ENCODE measurements around the gene OSBPL9. TPM values are rescaled to one million over a fixed set of nuclear protein-coding genes. Genes with fewer than 3 reads are reported as not detected.
A peak's percentile ranks its signal among the peaks of the same experiment; 100 is the strongest.

OSBPL9 gene
- total RNA-seq, 2 experiments from 2014 or later: 52.5 to 55.9 TPM

DNA sequence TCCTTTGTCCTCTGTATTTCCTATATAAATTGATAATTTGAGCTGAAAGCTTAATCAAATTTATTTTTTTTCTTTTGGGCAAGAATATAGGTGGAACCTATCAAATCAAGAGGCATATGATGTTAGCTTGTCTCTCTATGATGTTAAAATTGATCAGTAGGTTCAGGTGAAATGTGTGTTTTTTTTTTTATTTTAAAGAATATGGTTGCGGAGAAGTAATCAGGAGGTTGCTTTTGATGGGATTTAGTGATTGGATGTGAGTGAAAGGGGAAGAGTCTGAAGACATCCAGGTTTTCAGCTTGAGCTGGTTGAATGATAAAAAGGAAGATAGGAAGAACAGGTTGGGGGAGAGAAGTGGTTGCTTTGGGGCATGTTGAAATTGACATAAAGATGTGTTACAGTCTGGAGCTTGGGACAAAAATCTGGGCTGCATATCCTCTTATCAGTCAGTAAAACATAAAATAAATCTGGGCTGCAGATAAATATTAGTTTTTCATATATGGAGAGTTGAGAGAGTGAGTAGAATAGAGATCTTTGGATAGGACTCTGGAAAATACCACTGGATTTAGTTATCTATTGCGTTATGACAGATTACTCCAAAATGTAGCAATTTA lies 5.1 kb downstream of the OSBPL9 start:
- no peak for DNase-seq
- peaks cover 31% of the 10 kb centered on the region for H3K4me1 Mint-ChIP-seq
- H3K36me3 Mint-ChIP-seq: no peaks in the 10 kb centered on the region
- no peaks in the 10 kb centered on the region for H3K9me3 Mint-ChIP-seq
- H3K4me3 Mint-ChIP-seq: no peak overlapping the region
- no peaks in the 10 kb centered on the region for H3K27me3 Mint-ChIP-seq
- no peak overlapping the region for H3K27ac Mint-ChIP-seq

DNA sequence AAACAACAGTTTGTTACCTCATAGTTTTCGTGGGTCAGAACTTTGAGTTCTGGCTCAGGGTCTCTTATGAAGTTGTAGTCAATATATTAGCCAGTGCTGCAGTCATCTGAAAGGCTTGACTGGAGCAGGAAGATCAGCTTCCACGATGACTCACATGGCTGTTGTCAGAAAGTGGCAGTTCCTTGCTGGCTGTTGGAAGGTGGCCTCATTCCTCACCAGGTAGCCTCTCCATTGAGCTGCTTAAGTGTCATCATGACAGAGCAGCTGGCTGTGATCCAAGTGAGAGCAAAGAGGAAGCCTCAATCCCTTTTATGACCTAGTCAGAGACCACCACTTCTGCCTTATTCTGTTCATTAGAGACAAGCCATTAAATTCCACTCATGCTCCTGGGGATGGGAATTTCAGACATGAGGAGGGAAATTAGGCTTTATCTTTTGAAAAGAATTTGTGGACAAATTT lies 5.6 kb downstream of the OSBPL9 start:
- H3K4me1 Mint-ChIP-seq: peaks cover 31% of the 10 kb centered on the region
- no peak overlapping the region for H3K4me3 Mint-ChIP-seq
- H3K36me3 Mint-ChIP-seq: no peaks in the 10 kb centered on the region
- H3K9me3 Mint-ChIP-seq: no peaks in the 10 kb centered on the region
- DNase-seq: peak; percentile 9
- H3K27me3 Mint-ChIP-seq: no peaks in the 10 kb centered on the region
- no peak overlapping the region for H3K27ac Mint-ChIP-seq

DNA sequence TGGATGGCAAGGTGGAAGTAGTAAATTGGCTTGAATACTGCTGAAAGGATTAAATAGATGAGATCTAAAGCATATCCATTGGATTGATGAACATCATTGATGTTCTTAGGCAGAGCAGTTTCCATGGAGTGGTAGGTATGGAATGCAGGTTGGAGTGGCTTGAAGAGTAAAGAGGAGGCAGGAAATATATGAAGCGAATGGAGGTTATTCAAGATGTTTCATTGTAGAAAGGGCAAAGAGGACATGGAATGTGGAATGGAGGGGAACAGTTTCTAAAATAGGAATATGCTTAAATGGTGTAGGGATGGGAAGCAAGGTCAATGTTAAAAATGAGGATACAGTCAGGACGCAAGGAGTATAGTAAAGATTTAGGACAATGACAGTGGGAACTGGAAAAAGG lies 6.1 kb downstream of the OSBPL9 start:
- Mint-ChIP-seq H3K36me3 (no peaks in the 10 kb centered on the region), H3K27me3 (no peaks in the 10 kb centered on the region), H3K27ac (no peak overlapping the region), H3K4me1 (peaks cover 29% of the 10 kb centered on the region), H3K9me3 (no peaks in the 10 kb centered on the region), H3K4me3 (no peak overlapping the region)
- DNase-seq: no peak

DNA sequence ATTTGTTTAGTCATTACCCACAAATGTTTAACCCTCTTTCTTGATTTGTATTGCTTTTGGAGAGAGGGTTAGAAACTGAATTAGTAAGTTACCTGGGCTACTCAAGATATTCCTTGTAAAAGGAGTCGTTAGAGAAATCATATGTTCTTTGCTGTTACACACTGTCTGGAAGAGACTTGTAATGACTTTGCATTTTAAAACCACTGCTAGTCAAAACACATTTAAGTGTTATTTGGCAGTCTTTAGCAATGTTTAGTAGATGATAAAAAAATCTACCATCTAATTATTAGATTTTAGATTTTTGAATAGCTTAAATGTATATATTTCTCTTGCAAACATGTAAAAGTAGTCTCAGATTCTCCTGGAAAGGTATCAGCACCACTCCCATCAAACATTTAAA lies 6.6 kb downstream of the OSBPL9 start:
- no peaks in the 10 kb centered on the region for H3K27me3 Mint-ChIP-seq
- H3K9me3 Mint-ChIP-seq: no peaks in the 10 kb centered on the region
- H3K4me1 Mint-ChIP-seq: peaks cover 26% of the 10 kb centered on the region
- H3K4me3 Mint-ChIP-seq: no peak overlapping the region
- no peaks in the 10 kb centered on the region for H3K36me3 Mint-ChIP-seq
- H3K27ac Mint-ChIP-seq: no peak overlapping the region
- DNase-seq: no peak

DNA sequence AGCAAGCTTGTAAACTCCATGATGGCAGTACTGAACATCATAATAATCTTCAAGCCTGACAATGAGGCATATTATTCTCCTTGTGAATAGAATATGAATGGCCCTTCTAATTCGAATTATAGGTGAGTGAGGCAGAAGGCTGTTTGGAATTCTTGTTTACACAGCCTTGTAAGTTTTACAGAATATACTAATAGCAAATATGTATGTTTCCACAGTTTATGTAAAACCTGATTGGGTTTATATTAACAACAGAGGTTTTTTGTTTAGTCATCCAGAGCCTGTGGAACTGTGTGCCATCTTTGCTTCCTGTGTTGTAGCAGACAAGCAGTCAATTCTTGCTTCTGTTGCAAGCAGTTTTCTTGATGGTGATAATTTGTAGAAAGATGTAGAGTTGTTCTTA lies 8.0 kb downstream of the OSBPL9 start:
- Mint-ChIP-seq H3K4me3 (no peak overlapping the region), H3K9me3 (no peaks in the 10 kb centered on the region), H3K27ac (no peak overlapping the region), H3K36me3 (no peaks in the 10 kb centered on the region), H3K27me3 (no peaks in the 10 kb centered on the region), H3K4me1 (peaks cover 25% of the 10 kb centered on the region)
- no peak for DNase-seq

DNA sequence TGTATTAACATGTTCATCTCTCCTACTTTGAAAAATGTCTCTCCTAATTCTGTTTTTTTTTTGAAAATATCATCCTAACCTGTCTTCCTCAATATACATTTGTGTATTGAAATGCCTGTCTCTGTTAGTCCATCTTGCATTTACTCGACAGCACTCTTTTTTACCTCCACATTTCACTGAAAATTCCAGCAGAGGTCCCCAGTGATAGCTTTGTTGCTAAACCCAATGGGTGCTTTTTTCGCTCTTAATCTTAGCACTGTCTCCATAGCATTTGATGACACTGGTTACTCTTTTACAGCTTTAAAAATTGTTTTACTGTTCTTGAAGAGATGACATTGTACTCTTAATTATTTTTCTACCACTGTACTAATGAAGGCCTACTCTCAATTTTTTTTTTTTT lies 10.8 kb downstream of the OSBPL9 start:
- DNase-seq: no peak
- Mint-ChIP-seq H3K27me3 (no peaks in the 10 kb centered on the region), H3K36me3 (no peaks in the 10 kb centered on the region), H3K27ac (no peak overlapping the region), H3K4me1 (peaks cover 23% of the 10 kb centered on the region), H3K9me3 (no peaks in the 10 kb centered on the region), H3K4me3 (no peak overlapping the region)

DNA sequence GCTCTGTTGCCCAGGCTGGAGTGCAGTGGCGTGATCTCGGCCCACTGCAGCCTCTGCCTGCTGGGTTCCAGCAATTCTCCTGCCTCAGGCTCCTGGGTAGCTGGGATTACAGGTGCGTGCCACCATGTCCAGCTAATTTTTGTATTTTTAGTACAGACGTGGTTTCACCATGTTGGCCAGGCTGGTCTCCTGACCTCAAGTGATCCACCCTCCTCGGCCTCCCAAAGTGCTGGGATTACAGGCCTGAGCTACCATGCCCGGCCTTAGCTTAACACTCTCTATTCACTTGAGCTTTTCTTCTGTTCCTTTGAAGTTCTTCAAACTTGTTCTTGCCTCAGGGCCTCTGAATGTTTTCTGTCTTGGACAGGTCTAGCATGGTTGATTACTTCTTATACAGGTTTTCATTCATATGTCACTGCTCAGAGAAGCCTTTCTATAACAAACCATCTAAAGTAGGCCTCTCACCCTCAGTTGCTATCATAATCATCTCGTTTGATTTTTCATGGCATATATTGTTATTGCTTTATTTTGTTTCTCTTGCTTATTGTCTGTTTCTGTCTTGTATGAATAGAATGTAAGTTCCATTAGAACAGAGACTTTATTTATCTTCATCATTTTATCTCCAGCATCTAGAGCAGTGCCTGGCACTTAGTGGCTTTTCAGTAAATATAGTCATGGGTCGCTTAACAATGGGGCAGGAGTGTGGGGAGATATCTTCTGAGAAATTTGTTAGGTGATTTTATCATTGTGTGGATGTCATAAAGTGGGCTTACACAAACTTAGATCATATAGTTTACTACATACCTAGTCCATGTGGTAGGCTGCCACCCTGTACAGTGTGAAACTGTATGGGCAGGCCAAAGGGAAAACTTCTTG lies 12.1 kb downstream of the OSBPL9 start:
- H3K9me3 Mint-ChIP-seq: no peaks in the 10 kb centered on the region
- no peak overlapping the region for H3K4me3 Mint-ChIP-seq
- H3K27me3 Mint-ChIP-seq: no peaks in the 10 kb centered on the region
- DNase-seq: no peak
- no peaks in the 10 kb centered on the region for H3K36me3 Mint-ChIP-seq
- H3K4me1 Mint-ChIP-seq: peaks cover 20% of the 10 kb centered on the region
- no peak overlapping the region for H3K27ac Mint-ChIP-seq

DNA sequence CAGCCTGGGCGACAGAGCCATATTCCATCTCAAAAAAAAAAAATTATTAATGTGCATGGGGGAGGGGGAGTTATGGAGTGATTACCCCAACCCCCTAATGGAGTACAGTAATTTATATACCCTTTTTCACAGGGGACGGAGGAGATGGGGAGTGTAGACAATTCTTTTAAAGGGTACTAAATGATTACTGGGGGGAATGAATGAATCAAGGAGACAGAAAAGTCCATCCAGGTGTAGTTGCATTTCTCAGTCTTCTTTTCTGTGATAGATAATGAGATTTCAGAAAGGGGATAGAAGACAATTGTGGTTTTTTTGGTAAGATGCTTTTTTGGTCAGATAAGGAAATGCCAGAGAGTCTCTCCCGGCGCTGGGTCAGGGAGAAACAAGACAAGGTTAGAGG lies 13.0 kb downstream of the OSBPL9 start:
- H3K27me3 Mint-ChIP-seq: no peaks in the 10 kb centered on the region
- peaks cover 4% of the 10 kb centered on the region for H3K36me3 Mint-ChIP-seq
- no peaks in the 10 kb centered on the region for H3K9me3 Mint-ChIP-seq
- no peak overlapping the region for H3K27ac Mint-ChIP-seq
- no peak overlapping the region for H3K4me3 Mint-ChIP-seq
- DNase-seq: no peak
- peaks cover 24% of the 10 kb centered on the region for H3K4me1 Mint-ChIP-seq

DNA sequence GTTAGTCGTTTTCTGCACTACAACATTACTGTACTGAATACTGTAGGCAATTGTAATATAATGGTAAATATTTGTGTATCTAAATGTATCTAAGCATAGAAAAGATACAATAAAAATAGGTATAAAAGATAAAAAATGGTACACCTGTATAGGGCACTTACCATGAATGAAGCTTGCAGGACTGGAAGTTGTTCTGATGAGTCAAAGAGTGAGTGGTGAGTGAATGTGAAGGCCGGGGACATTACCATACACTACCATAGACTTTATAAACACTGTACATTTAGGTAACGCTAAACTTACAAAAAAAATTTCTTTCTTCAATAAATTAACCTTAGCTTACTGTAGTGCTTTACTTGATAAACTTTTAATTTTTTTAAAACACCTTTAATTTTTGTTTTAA lies 13.5 kb downstream of the OSBPL9 start:
- Mint-ChIP-seq H3K27ac (no peak overlapping the region), H3K36me3 (peaks cover 4% of the 10 kb centered on the region), H3K4me1 (peaks cover 24% of the 10 kb centered on the region), H3K9me3 (no peaks in the 10 kb centered on the region), H3K27me3 (no peaks in the 10 kb centered on the region), H3K4me3 (no peak overlapping the region)
- no peak for DNase-seq

DNA sequence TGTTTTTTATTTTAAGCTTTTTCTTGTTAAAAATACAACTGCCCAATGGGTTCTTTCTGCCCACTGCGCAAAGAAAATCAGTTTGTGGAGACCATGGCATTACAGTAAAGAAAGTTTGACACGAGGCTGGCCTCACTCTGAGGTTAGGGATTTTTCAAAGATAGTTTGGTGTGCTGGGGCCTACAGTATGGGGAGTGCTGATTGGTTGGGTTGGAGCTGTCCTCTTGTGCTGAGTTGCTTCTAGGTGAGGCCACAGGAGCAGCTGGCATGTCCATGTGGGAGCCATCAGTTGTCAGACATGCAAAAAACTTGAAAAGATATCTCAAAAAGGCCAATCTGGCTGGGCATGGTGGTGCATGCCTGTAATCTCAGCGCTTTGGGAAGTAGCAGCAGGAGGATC lies 14.0 kb downstream of the OSBPL9 start:
- Mint-ChIP-seq H3K4me3 (no peak overlapping the region), H3K9me3 (no peaks in the 10 kb centered on the region), H3K4me1 (peaks cover 24% of the 10 kb centered on the region), H3K36me3 (peaks cover 4% of the 10 kb centered on the region), H3K27ac (no peak overlapping the region), H3K27me3 (no peaks in the 10 kb centered on the region)
- DNase-seq: no peak

DNA sequence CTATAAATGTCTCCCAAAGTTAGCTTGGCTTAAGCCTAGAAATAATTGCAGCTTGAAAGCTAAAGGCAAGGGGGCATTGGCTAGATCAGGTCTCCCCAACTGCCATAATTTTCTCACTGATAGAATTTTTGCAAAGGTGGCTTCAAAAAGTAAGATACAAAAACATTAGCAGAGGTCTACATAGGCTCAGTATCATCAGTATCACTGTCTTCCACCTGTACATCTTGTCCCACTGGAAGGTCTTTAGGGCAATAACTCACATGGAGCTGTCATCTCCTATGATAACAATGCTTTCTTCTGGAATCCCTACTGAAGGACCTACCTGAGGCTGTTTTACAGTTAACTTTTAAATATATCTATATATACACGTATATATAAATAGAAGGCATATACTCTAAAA lies 14.9 kb downstream of the OSBPL9 start:
- Mint-ChIP-seq H3K9me3 (no peaks in the 10 kb centered on the region), H3K27ac (no peak overlapping the region), H3K36me3 (peaks cover 4% of the 10 kb centered on the region), H3K4me1 (peaks cover 19% of the 10 kb centered on the region), H3K4me3 (no peak overlapping the region), H3K27me3 (no peaks in the 10 kb centered on the region)
- DNase-seq: no peak

DNA sequence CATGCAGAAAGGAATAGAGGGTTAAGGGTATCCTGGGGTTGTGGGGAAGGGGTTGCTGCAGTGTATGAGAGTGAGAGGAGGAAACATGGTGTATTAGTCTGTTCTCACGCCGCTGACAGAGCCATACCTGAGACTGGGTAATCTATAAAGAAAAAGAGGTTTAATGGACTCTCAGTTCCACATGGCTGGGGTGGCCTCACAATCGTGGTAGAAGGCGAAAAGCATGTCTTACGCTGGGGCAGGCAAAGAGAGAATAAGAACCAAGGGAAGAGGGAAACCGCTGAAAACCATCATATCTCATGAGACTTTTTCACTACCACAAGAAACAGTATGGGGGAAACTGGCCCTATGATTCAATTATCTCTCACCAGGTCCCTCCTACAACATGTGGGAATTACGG lies 17.7 kb downstream of the OSBPL9 start:
- peaks cover 13% of the 10 kb centered on the region for H3K4me1 Mint-ChIP-seq
- no peak overlapping the region for H3K27ac Mint-ChIP-seq
- no peak overlapping the region for H3K4me3 Mint-ChIP-seq
- H3K9me3 Mint-ChIP-seq: no peaks in the 10 kb centered on the region
- no peaks in the 10 kb centered on the region for H3K27me3 Mint-ChIP-seq
- H3K36me3 Mint-ChIP-seq: peaks cover 4% of the 10 kb centered on the region
- DNase-seq: no peak

DNA sequence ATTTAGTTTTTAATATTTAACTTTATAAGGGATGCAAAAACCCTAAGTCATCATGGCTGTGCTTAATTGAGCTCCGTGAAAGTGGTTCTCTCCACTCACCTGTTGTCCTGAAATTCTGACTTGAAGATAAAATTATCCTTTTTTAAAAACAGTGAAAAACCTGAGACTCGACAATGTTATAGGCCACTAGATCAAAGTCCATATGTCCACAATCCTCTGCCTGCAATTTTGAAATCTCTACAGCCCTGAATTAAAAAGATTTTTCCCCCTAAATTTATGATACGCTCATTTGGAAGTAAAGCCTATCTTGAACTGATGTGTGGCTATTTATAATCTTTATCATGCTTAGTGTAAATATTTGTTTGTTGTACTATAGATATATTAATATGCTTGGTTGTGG lies 18.7 kb downstream of the OSBPL9 start:
- H3K4me1 Mint-ChIP-seq: peaks cover 10% of the 10 kb centered on the region
- H3K27ac Mint-ChIP-seq: no peak overlapping the region
- no peak for DNase-seq
- H3K4me3 Mint-ChIP-seq: no peak overlapping the region
- H3K27me3 Mint-ChIP-seq: no peaks in the 10 kb centered on the region
- peaks cover 4% of the 10 kb centered on the region for H3K36me3 Mint-ChIP-seq
- H3K9me3 Mint-ChIP-seq: no peaks in the 10 kb centered on the region

DNA sequence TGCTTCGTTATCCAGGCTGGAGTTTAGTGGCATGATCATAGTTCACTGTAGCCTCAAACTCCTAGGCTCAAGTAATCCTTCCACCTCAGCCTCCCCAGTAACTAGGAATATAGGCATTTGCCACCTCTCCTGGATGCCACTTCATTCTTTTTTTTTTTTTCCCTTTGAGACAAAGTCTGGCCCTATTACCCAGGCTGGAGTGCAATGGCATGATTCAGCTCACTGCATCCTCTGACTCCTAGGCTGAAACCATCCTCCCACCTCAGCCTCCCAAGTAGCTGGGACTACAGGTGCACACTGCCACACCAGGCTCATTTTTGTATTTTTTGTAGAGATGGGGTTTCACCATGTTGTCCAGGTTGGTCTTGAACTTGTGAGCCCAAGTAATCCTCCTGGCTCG lies 19.3 kb downstream of the OSBPL9 start:
- no peaks in the 10 kb centered on the region for H3K27me3 Mint-ChIP-seq
- DNase-seq: no peak

DNA sequence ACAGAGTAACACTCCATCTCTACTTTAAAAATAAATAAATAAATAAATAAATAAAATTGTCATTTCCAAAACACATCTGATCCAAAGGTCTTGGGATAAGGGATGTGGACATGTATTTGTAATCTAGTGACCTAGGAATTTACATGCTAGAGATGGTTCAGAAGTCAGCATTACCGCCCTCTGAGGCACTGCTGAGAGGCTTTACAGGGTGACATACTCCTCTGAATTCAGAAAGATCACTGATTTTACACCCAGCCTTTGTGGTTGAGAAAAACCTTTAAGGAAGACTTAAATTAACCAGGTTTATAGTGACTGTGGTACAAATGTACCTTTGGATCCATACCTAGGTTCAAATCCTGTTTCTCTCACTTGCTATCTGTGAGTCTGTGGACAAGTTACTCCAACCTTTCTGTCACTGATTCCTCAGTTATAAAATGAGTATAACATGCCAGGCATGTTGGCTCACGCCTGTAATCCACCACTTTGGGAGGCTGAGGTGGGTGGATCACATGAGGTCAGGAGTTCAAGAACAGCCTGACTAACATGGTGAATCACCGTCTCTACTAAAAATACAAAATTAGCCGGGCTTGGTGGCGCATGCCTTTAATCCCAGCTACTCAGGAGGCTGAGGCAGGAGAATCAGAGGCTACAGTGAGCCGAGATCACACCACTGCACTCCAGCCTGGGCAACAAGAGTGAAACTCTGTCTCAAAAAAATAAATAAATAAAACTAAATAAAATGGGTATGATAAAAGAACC lies 20.1 kb downstream of the OSBPL9 start:
- Mint-ChIP-seq H3K27me3 (no peaks in the 10 kb centered on the region), H3K36me3 (peaks cover 4% of the 10 kb centered on the region), H3K4me1 (peaks cover 6% of the 10 kb centered on the region), H3K4me3 (no peak overlapping the region), H3K9me3 (no peaks in the 10 kb centered on the region), H3K27ac (no peak overlapping the region)
- DNase-seq: no peak

More for the DNA sequence above, 19.3 kb downstream of the OSBPL9 start:
- Mint-ChIP-seq H3K4me1 (peaks cover 8% of the 10 kb centered on the region), H3K4me3 (no peak overlapping the region), H3K36me3 (peaks cover 4% of the 10 kb centered on the region), H3K9me3 (no peaks in the 10 kb centered on the region), H3K27ac (no peak overlapping the region)
